Fibroblast of mammary gland (primary cell): ENCODE measurements around the gene FNBP1L.
"Not testable (repeated sequence)": the region's sequence is repeated elsewhere in the genome, so short reads cannot be mapped to it uniquely, and the experiment has no call there.

Experiments
- DNase-seq: peaks from one replicate; pipeline ENCODE4 v3.0.0-alpha.2; 2010; ENCODE audit warnings: low read depth
- H3K4me3 ChIP-seq: 2 replicates; pipeline ENCODE4 v1.5.1; 2011; ENCODE audit warnings: low read depth, mild to moderate bottlenecking, low read length, moderate library complexity; ENCODE audit not compliant: control insufficient read depth
- TF ChIP-seq, protein P1 (sequence below): conservative IDR thresholded peaks from 2 replicates; pipeline ENCODE4 v1.5.1; 2011; ENCODE audit warnings: low read depth, low read length, inconsistent platforms; ENCODE audit not compliant: control insufficient read depth, insufficient read depth

Gene FNBP1L

DNA sequence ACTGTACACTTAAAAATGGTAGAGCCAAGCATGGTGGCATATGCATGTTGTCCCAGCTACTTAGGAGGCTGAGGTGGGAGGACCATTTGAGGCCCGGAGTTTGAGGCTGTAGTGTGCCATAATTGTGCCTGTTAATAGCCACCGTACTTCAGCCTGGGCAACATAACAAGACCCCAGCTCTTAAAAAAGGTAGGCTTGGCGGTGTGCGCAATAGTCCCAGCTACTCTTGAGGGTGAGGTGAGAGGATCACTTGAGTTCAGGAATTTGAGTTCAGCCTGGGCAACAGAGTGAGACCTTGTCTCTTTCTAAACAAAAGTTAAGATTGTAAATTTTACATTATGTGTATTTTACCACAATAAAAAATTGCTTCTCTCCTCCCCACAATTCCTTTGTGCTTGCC lies 19.7 kb downstream of the FNBP1L start:
- no peak overlapping the region for H3K4me3 ChIP-seq
- no peak for DNase-seq
- TF ChIP-seq, protein P1, sequence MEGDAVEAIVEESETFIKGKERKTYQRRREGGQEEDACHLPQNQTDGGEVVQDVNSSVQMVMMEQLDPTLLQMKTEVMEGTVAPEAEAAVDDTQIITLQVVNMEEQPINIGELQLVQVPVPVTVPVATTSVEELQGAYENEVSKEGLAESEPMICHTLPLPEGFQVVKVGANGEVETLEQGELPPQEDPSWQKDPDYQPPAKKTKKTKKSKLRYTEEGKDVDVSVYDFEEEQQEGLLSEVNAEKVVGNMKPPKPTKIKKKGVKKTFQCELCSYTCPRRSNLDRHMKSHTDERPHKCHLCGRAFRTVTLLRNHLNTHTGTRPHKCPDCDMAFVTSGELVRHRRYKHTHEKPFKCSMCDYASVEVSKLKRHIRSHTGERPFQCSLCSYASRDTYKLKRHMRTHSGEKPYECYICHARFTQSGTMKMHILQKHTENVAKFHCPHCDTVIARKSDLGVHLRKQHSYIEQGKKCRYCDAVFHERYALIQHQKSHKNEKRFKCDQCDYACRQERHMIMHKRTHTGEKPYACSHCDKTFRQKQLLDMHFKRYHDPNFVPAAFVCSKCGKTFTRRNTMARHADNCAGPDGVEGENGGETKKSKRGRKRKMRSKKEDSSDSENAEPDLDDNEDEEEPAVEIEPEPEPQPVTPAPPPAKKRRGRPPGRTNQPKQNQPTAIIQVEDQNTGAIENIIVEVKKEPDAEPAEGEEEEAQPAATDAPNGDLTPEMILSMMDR = no peak

DNA sequence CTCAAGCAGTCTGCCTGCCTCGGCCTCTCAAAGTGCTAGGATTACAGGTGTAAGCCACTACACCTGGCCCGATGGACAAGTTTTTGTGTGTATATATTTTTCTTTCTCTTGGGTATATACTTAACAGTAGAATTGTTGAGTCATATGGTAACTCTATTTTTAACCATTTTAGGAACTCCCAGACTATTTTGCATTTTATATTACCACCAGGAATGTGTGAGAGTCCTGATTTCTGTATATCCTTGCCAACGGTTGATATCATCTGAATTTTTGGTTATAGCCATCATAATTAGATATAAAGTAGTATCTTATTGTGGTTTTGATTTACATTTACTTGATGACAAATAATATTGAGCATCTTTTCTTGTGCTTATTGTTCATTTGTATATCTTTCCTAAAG lies 20.7 kb downstream of the FNBP1L start:
- TF ChIP-seq, protein P1 = no peak
- no peak for DNase-seq
- H3K4me3 ChIP-seq = no peak overlapping the region

DNA sequence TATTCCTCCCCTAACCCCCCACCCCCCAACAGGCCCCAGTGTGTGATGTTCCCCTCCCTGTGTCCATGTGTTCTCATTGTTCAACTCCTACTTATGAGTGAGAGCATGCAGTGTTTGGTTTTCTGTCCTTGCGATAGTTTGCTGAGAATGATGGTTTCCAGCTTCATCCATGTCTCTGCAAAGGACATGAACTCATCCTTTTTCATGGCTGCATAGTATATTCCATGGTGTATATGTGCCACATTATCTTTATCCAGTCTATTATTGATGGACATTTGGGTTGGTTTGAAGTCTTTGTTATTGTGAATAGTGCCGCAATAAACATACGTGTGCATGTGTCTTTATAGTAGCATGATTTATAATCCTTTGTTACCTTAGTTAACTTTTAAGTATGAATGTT lies 21.3 kb downstream of the FNBP1L start:
- DNase-seq, H3K4me3 ChIP-seq: not testable (repeated sequence)

DNA sequence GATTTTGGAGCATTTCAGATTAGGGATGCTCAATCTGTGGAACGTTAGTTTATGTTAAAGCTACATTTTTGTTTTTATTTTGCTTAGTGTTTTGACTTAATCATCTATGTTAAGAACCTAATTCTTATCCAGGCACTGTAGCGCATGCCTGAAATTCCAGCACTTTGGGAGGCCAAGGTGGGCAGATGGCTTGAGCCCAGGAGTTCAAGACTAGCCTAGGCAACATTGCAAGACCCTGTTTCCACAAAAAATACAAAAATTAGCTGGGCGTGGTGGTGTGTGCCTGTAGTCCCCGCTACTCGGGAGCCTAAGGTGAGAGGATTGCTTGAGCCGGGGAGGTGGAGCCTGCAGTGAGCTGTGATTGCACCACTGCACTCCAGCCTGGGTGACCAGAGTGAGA lies 23.4 kb downstream of the FNBP1L start:
- H3K4me3 ChIP-seq = no peak overlapping the region
- TF ChIP-seq, protein P1 = no peak
- DNase-seq = no peak

DNA sequence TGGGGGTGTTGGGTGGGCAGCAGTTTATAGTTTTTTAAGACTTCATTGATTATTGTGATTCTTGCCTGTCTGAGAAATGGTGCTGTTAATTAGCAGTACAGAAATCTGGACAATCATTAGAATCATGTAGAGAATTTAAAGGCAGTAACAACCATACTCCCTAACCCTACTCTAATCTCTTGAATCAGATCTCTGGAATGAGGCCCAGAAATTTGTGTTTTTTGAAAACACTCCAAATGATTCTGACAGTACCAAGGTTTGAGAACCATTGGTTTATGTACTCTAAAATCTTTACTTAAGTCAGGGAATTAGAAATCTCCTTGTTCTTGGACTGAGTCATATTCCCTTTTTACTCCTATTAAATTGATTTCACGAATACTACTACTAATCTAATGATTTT lies 24.0 kb downstream of the FNBP1L start:
- TF ChIP-seq, protein P1 = no peak
- no peak overlapping the region for H3K4me3 ChIP-seq
- peak; percentile 78 for DNase-seq

DNA sequence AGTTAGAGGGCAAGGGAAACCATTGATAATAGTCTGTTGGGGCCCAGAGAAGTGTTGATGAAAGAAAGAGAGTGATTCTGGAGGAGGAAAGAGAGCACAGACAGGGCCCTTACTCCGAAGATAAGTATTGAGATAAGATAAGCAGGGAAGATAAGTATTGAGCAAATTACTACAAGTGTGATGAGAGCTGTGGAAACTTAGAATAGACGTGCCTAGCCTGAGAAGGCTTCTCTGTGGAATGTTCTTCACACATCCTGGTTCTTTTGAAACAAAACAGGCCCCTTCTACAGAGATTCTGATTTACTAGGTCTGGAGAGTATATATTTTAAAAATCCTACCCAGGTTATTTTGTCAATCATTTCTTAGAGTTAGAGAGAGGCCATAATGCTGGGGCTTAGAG lies 26.4 kb downstream of the FNBP1L start:
- no peak for DNase-seq
- TF ChIP-seq, protein P1 = no peak
- H3K4me3 ChIP-seq = no peak overlapping the region

DNA sequence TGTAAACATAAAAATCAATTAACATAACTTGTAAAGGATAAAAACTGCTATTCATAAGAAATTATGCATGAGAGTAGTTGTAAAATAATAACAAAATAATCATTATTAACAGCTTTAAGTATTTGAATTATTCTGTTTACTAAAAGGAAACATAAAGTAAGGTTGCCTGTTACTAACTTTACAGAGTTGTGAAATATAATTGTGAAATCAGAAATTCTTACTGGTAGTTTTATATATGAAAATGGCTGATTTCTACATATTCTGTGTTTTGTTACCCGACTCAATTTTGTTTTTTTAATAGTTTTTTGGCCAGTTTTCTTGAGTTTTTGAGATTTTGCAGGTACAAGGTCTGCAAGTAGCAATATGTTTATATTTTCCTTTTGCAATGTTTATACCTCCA lies 27.8 kb downstream of the FNBP1L start:
- TF ChIP-seq, protein P1 = no peak

DNA sequence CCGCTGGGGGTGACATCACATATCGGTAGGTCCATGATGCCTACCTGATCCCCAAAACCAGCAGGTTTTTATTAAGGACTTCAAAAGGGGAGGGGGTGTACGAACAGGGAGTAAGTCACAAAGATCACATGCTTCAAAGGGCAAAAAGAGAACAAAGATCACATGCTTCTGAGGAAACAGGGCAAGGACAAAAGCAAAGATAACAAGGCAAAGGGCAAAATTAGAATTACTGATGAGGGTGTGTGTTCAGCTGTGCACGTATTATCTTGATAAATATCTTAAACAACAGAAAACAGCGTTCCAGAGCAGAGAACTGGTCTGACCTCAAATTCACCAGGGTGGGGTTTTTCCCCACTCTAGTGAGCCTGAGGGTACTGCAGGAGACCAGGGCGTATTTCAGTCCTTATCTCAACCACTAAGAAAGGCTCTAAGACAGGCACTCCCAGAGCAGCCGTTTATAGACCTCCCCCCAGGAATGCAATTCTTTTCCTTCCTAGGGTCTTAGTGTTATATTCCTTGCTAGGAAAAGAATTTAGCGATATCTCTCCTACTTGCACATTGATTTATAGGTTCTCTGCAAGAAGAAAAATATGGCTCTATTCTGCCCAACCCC lies 31.3 kb downstream of the FNBP1L start:
- not testable (repeated sequence) for DNase-seq, H3K4me3 ChIP-seq

More for the DNA sequence above, 27.8 kb downstream of the FNBP1L start:
- DNase-seq = no peak
- no peak overlapping the region for H3K4me3 ChIP-seq

DNA sequence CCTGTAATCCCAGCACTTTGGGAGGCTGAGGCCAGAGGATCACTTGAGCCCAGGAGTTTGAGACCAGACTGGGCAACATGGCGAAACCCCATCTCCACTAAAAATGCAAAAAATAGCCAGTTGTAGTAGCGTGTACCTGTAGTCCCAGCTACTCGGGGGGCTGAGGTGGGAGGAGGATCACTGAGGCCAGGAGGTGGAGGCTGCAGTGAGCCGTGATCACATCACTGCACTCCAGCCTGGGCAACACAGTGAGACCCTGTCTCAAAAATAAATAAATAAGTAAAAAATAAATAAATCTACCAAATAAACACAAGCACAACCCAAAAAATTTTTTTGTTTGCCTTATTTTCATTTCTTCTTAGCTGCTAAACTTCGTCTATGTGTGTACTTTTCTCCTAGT lies 34.0 kb downstream of the FNBP1L start:
- not testable (repeated sequence) for DNase-seq, H3K4me3 ChIP-seq
